HEK293T (cell line): ENCODE measurements around the gene KLRC1.
"Not testable (repeated sequence)": the region's sequence is repeated elsewhere in the genome, so short reads cannot be mapped to it uniquely, and the experiment has no call there.

Experiments
- CTCF ChIA-PET: fragments of 350-600 bp; formaldehyde crosslinking; extraction: SDS; loops from one replicate; lab custom pipeline; 2021; ENCODE audit warnings: antibody characterized with exemption, inconsistent platforms; lab: Yijun Ruan, JAX
- POLR2A ChIA-PET: fragments of 350-600 bp; formaldehyde crosslinking; extraction: SDS; loops from one replicate; lab custom pipeline; 2020; ENCODE audit warnings: antibody characterized with exemption, inconsistent platforms; lab: Yijun Ruan, JAX
- DNase-seq: peaks from one replicate; pipeline ENCODE4 v3.0.0; 2012; ENCODE audit warnings: mixed read lengths; ENCODE audit errors: extremely low spot score
- ARNT ChIP-seq: fragments of 450-650 bp; IDR thresholded peaks from 2 replicates; pipeline ENCODE4 v1.6.1; 2017; ENCODE audit warnings: mild to moderate bottlenecking
- BHLHE40 ChIP-seq: fragments of 450-650 bp; IDR thresholded peaks from 2 replicates; pipeline ENCODE4 v1.6.1; 2016; ENCODE audit warnings: mild to moderate bottlenecking, moderate library complexity, borderline replicate concordance
- CTBP1 ChIP-seq: fragments of 450-650 bp; IDR thresholded peaks from 2 replicates; pipeline ENCODE4 v1.6.1; 2016; ENCODE audit warnings: borderline replicate concordance
- ELF4 ChIP-seq: fragments of 450-650 bp; IDR thresholded peaks from 2 replicates; pipeline ENCODE4 v1.6.1; 2017; ENCODE audit warnings: antibody characterized with exemption
- FOXA1 ChIP-seq: fragments of 450-650 bp; IDR thresholded peaks from 2 replicates; pipeline ENCODE4 v1.6.1; 2016; ENCODE audit warnings: mild to moderate bottlenecking
- FOXK2 ChIP-seq: fragments of 450-650 bp; IDR thresholded peaks from 2 replicates; pipeline ENCODE4 v1.6.1; 2016; ENCODE audit warnings: mild to moderate bottlenecking
- FOXM1 ChIP-seq: fragments of 450-650 bp; IDR thresholded peaks from 2 replicates; pipeline ENCODE4 v1.6.1; 2017; ENCODE audit warnings: mild to moderate bottlenecking, borderline replicate concordance
- HDGF ChIP-seq: fragments of 450-650 bp; IDR thresholded peaks from 2 replicates; pipeline ENCODE4 v1.6.1; 2017; ENCODE audit warnings: antibody characterized with exemption, borderline replicate concordance
- L3MBTL2 ChIP-seq: fragments of 450-650 bp; conservative IDR thresholded peaks from 2 replicates; pipeline ENCODE4 v1.6.1; 2016; ENCODE audit warnings: mild to moderate bottlenecking
- LEF1 ChIP-seq: fragments of 450-650 bp; IDR thresholded peaks from 2 replicates; pipeline ENCODE4 v1.6.1; 2017; ENCODE audit warnings: mild to moderate bottlenecking, borderline replicate concordance
- NFRKB ChIP-seq: fragments of 450-650 bp; IDR thresholded peaks from 2 replicates; pipeline ENCODE4 v1.6.1; 2016; ENCODE audit warnings: mild to moderate bottlenecking, moderate library complexity
- PKNOX1 ChIP-seq: fragments of 450-650 bp; IDR thresholded peaks from 2 replicates; pipeline ENCODE4 v1.6.1; 2016
- SP1 ChIP-seq: fragments of 450-650 bp; IDR thresholded peaks from 2 replicates; pipeline ENCODE4 v1.6.1; 2017
- SUZ12 ChIP-seq: fragments of 450-650 bp; IDR thresholded peaks from 2 replicates; pipeline ENCODE4 v1.6.1; 2016; ENCODE audit warnings: mild to moderate bottlenecking
- TARDBP ChIP-seq: fragments of 450-650 bp; IDR thresholded peaks from 2 replicates; pipeline ENCODE4 v1.6.1; 2016
- ZNF384 ChIP-seq: fragments of 450-650 bp; IDR thresholded peaks from 2 replicates; pipeline ENCODE4 v1.6.1; 2016

Gene KLRC1

GRCh38 chr12:10397296-10397695 lies 55.9 kb downstream of the KLRC1 start:
- no peak for DNase-seq
- ChIA-PET POLR2A (interaction anchor here (1.3 kb wide), 1 partner anchor 32 kb away, joined by 7 read pairs; no protein-coding TSS in a partner anchor), CTCF (no interaction called here)
- TF ChIP-seq FOXK2 (no peak), BHLHE40 (no peak), HDGF (no peak), CTBP1 (no peak), FOXA1 (no peak), ARNT (no peak), FOXM1 (no peak), PKNOX1 (no peak), L3MBTL2 (no peak), LEF1 (no peak), ZNF384 (no peak), SUZ12 (no peak), NFRKB (no peak), TARDBP (no peak), SP1 (no peak), ELF4 (no peak)

- POLR2A ChIA-PET = interaction anchor here (1.0 to 1.1 kb wide), 3 partner anchors 16 to 35 kb away, joined by 3 to 9 read pairs (median 3); no protein-coding TSS in a partner anchor
- not testable (repeated sequence) for DNase-seq
- CTCF ChIA-PET = interaction anchor here (0.6 kb wide), 1 partner anchor 31 kb away, joined by 3 read pairs; no protein-coding TSS in a partner anchor
These were observed 57.0 kb downstream of the KLRC1 start for GRCh38 chr12:10396176-10396575.
